T1000 (cell line): ENCODE results near the gene CD46.

Experiments used
- DNase-seq: peaks from one replicate; lab custom pipeline; 2025; ENCODE audit warnings: mixed read lengths; lab: John Stamatoyannopoulos, UW

Gene CD46

DNA sequence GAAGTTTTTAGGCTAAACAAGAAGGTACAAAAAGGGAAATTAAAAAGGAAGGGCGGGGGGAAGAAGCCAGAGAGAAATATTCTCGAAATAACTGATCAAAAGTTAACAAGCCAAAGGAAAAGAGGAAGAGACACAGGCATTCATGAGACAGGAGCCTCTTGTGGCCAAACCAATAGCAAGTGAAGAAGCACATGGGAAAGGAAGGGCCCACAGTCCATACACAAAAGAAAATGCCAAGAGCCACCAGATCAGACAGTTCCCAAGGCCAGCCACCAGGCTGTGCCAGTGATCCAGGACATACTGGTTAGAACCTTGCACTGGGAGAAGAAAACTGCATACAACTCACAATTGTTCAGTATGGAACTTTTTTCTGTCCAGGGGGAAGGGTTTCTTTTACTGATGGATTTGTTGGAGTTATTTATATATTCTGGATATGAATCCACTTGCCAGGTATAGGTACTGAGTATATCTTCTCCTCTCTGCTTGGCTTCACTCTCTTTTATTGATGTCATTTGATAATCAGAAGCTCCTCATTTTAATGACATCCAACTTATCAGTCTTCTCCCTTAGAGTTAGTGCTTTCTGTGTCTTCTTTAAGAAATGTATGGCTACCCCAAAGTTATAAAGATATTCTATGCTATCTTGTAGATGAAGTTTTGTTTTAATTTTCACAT lies 76.8 kb downstream of the CD46 start:
- DNase-seq, result no peak

DNA sequence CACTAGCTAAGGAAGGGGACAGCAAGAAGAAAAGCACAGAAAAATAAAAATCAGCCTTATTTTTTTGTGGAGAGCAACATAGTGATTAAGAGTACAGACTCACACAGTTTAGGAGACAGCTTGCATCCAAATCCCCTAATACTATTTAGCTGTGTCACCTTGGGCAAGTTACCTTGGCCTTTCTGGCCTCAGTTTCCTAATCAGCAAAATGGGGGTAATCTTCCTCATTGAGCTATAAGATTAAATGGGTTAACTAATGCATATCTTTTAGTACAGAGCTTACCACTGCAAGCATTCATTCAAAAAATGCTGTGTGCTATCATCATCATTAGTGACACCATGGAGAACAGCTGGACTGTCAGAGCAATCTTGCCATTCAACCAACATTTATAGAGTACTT lies 77.7 kb downstream of the CD46 start:
- DNase-seq, result no peak

DNA sequence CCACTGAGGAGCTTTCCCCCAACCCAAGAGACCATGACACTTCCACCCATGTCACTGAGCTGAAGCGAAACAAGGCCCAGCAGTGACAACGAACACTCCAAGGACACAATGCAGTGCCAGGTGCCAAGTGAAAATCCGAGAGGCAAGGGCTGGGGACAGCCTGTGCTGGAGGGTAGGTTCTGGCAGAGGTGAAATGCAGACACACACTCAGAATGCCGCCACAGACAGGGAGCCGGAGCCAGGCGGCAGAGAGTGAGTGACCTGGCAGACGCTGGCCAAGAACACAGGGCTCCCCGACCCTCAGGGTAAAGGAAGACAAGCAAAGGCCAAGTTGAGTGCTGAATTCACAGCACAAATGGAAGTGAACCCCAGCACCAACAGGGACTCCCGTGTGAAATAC lies 78.9 kb downstream of the CD46 start:
- no peak for DNase-seq

DNA sequence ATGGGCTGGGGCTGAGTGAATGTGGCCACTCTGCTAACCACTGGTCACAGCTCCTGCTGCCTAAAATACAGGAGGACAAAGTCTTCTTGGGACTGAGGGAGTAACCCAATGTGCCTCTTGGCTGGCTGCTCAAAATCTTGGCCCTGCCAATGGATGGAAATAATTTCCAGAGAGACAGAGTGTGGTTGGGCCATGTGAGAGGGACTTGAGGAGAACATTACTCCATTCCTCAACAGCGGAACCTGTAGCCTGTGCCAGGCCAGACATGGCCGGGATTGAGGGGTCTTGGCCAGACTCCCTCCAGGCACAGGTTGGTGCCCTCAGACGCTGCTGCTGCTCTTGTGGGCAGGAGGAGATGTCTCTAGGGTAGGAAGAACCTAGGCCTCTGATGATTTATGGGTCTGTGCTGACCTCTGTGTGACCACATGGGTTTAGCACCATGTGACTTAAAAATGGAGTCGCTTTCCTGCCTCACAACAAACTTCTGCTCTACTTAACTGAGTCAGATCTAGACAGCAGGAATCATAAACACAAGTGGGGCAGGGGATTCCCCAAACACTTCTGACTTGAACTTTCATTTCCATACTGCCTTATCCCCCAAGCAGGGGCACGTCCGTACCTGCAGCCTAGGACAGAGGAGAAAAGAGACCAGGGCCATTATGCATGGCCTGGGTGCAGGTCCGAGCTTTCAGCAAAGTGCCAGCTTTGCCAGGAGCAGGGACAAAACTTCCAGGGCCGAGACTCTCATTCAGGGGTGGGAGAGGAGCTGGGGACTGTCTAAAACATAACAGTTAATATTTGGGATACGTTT lies 79.9 kb downstream of the CD46 start:
- DNase-seq, result no peak

DNA sequence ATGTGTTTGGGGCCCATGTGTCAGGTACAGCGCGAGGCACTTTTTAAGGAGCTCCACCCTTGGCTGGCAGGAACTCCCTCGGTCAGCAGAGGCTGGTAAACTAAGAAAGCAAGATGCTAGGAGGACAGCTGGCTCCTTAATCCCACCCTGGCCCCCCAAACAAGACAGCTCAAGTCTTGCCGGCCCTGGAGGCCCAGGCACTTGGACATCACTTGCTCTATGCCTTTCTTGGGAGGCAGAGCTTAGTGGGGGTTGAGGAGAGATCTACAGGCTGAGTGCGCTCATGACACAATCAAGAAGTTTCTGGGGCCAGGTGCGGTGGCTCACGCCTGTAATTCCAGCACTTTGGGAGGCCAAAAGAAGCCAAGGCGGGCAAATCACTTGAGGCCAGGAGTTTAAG lies 80.9 kb downstream of the CD46 start:
- DNase-seq, result no peak

DNA sequence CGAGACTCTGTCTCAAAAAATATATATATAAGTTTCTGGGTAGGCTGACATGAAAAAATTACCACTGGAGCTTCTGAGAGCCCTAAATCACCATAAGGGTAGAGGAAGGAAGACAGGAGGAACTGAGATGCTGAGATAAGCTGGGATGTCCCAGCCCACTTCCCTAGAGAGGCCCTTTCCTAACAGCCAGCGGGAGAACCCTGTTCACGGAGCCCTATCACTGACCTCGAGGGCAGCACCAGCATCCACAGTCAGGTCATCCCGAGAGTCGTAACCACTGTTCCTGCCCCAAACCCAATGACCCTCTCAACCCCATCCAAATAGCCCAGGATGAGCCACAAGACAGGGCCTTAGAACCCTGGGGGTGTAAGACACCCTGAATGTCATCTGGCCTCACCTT lies 81.5 kb downstream of the CD46 start:
- no peak for DNase-seq

DNA sequence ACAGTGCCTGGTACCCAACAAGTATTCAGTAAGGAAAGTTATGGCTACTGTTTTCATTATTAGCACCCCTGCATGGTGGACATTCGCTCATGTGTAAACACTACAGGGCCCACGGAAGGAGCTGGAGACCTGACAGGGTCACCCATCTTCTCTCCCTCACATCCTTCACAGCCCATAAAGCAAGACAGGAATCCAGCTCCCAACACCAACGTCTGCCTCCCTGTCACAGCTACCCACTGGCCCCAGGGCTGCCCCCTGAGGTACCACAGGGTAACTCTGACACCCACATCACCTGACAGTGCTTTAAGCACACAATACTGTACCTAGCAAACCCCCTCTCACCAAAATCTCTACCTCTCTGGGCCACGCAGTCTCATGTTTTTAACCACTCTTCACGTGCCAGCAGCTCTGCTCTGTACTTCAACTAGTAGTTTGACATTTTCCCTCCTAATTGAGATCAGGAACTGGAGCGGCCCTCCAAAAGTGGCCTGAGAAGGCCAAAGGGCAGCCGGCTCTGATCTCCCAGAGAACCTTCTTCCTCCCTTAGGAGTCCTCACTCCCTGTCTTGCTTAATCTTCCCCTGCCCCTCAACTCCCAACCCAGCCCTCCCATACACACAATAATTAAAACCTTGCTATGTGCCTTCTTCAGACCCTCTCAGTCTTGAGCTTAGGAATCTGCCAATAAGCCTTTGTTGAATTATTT lies 82.3 kb downstream of the CD46 start:
- DNase-seq, result no peak

DNA sequence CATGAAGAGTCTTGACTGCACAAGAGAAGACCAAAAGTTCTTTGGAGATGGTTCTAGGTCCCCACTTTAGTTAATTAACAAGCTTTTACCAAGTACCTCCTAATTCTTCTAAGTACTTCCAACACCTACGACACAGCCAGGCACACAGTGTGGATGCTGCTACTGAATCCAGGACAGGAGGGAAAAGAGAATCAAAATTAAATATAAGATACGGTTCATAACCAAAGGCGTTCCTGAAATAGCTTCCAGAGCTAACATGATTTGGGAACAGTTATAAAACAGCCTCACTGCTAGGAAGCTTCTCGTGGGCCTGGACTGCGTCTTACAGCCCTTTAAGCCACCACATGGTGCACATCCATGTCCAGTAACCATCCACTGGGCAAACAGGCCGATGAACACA lies 84.1 kb downstream of the CD46 start:
- DNase-seq, result no peak

DNA sequence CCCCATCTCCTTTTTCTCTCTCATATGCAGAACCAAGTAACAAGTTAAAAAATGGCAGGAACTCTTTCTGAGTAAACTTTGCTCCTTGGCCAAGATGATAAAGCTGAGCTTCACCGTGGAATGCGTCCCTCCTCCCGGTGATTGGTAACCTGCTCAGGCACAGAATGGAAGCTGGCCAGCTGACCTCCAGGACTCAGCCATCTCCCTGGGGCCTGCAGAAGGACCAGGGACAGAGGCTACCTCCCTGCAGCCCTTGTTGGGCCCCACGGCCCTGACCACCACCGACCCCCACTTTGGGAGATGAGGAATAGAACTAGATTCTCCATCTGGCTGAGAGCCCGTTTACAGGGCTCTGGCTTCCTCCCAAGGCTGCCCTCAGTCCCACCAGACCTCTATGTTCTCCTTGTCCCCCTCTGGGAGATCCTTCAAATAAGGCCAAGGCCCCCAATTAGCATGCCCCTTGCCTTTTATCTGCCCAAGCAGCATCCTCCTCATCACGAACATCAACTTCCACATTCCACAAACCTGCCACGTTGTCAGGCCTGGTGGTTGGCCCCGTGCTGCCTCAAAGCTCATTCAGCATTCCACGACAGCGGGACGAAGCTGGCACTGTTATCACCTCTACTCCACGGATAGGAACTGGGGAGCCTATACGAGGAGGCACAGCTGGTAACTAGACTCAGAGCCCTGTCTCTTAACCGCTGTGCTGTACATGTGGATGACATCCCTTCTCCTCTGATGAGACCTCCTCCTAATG lies 84.9 kb downstream of the CD46 start:
- DNase-seq, result no peak

DNA sequence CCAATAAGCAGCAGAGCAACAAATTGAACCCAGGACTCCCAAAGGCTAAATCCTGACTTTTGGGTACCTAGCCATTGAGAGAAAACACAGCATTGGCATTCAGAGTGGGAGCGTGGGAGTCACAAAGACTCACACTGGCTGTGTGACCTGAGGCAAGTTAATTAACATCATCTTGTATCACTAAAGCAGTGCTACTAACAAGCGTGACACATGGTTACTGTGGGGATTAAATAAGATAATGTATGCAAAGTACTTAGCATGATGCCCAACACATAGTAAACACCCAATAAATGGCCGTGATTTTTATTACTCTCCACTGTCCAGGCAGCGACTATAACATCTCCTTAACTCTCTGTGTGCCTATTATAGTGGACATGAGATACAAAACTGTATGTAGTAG lies 85.8 kb downstream of the CD46 start:
- no peak for DNase-seq

DNA sequence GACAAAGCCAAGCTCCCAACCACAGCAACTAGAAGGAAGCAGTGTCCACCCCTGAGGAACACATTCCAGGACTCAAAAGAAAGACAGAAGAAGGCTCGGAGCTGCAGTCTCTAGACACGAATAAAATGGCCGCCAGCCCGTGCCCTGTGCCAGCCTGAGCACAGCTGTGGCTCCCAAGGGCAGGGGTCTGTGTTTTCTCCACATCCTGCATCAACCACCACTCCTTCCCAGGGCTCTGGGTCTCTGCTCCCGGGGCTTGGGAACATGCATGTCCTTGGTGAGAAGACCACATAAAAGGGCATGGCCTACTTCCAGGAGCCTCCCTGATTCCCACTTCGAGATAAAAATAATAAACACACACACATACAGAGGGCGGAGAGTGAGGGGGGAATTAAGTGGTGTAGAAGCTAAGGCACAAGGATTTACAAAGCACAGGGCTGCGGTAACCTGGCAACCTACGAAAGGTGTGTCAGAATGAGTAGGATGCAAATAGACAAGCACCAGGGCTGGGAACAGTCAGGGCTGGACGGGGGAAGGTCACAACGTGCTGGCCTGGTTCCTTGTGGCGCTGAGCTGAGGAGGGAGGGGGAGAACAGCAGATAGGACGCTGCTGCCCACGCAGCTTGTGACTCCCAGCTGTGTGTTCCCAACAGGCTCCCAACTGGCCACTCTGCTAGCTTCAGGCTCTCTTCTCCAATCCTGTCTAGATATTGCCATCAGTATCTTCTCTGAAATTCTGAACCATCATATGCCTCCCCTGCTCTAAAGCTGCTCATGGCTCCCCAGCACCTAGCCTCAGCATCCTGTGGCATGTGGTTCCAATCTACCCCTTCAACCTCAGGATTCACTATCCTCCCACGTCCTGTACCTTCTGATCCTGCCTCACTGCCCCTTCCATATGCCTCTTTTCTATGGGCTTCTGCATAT lies 86.6 kb downstream of the CD46 start:
- DNase-seq, result no peak

DNA sequence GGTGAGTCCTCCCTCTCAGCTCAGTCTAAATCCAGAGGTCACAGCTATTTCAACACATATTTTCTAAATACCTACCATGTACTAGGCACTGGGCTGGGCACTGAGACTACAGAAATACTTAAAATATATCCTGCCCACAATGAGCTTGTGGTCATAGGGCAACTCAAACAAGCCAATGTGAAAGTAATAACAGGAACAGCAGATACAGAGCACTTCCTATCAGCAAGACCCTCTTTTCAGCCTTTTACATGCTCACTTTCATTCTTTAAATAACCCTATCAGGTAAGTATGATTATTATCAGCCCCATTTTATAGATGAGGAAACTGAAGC lies 87.2 kb downstream of the CD46 start:
- DNase-seq, result no peak

DNA sequence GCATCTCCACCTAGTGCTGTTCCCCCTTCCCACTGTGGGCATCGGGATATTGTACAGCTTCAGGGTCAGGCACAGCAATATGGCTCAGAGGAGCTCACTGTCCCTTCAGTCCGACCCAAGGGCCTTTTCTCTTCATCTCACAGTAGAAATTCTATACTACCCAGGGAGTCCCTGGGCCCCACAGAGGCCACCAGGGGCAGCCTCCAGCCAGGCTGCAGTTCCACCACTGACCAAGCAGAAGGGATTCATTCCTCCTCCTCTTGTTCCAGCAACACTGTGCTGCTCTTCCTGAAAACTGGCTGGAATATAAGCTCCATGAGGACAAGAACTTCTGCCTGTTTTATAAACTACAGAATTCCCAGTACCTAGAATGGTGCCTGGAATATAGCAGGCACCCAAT lies 88.5 kb downstream of the CD46 start:
- no peak for DNase-seq

DNA sequence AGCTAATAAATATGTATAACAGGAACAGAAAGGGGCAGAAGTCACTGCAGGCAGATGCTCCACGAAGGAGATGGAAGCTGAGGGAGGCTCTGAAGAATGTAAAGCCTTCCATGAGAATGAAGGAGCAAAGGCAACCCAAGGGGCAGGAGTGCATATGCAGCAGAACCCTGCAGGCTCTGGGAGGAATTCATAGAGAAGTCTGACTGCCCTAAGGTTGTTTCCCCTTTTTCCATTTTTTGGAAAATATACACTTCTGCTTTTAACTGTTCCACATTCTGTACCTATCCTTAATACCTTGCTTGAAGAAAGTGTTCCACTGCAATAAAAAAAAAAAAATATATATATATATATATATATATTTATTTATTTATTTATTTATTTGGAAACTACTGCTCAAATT lies 89.4 kb downstream of the CD46 start:
- DNase-seq, result no peak

DNA sequence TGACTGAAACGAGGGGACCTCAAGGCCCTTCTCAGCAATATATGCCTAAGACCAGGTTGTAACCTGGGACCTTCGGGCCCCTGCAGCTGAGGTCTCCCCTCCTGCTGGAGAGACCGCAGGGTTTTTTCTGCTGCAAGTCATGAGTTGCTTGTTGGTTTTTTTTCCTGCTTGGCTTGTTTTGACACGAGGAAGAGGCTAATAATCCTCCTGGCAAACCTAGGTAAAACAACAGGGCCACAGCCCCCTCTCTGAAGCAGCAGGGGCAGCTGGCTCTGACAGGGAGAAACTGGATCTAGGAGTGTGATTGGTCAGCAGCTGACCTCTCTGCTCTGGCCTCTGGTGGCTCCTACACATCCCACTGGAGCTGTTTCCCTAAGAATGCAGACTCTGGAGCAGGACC lies 90.0 kb downstream of the CD46 start:
- no peak for DNase-seq

DNA sequence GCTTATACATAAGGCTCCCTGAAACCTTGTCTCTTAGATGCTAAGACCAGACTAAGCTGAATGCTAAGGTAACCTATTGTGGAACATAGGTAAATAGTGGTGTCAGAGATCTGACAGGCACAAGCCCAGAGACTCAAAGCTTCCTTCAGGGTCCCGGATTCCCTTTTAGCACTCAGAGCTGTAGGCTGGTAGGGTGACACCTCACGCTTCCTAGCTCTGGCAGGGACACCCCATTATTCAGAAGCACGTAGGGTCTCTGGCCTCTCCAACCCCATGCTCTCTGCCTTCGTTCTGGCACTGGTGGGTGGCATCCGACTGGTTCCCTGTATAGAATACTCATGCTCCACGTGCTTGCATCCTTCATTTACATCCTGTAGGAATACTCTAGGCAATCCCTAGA lies 90.7 kb downstream of the CD46 start:
- no peak for DNase-seq

DNA sequence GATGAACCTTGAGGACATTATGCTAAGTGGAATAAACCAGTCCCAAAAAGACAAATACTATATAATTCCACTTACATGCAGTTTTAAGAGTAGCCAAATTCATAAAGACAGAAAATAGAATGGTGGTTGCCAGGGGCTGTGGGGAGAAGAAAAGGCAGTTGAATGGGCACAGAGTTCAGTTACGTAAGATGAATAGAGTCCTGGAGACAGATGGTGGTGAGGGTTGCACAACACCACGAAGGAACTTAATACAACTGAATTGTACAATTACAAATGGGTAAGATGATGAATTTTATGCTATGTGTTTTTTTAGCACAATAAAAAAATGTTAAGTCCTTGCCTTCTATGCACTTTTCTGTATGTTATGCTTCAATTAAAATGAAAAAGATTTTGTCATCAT lies 92.5 kb downstream of the CD46 start:
- no peak for DNase-seq
